Gastroesophageal sphincter (tissue), 4 donors: Measurements from ENCODE around the gene CCDC33. TPM values are rescaled to one million over a fixed set of nuclear protein-coding genes. Genes with fewer than 3 reads are reported as not detected.
A peak's percentile ranks its signal among the peaks of the same experiment; 100 is the strongest.

Source experiments
- ATAC-seq: fragments of 150-250 bp; one replicate; pipeline ENCODE4 v1.9.1; 2016; ENCODE audit warnings: mild to moderate bottlenecking, moderate library complexity
- H3K27ac ChIP-seq, 4 donors: fragments of 200-600 bp; sonication (generic) in 3 of 4; 1 replicate in 3 of 4; 2 replicates in 1 of 4; pipeline ENCODE4 v1.5.1; 2016 to 2019
- H3K27me3 ChIP-seq: fragments of 200-600 bp; sonication (generic); one replicate; pipeline ENCODE4 v1.5.1; 2019
- H3K36me3 ChIP-seq, 2 donors: fragments of 200-600 bp; sonication (generic); one replicate each; pipeline ENCODE4 v1.5.1; 2019; ENCODE audit warnings: control low read depth in 1 of 2
- H3K4me1 ChIP-seq, 3 donors: fragments of 200-600 bp; sonication (generic); 1 replicate in 2 of 3; 2 replicates in 1 of 3; pipeline ENCODE4 v1.5.1; 2016 to 2019; ENCODE audit warnings: control low read depth in 2 of 3
- H3K4me3 ChIP-seq, 2 donors: fragments of 200-600 bp; sonication (generic); one replicate each; pipeline ENCODE4 v1.5.1; 2019; ENCODE audit warnings: mild to moderate bottlenecking in 1 of 2, moderate library complexity in 1 of 2
- H3K9me3 ChIP-seq, 3 donors: fragments of 200-600 bp; sonication (generic); one replicate each; pipeline ENCODE4 v1.5.1; 2017 to 2019; ENCODE audit warnings: control low read depth in 2 of 3
- EP300 ChIP-seq: sonication (generic); formaldehyde crosslinking; IDR thresholded peaks from one replicate; pipeline ENCODE4 v1.6.1; 2017; ENCODE audit warnings: antibody characterized with exemption, mild to moderate bottlenecking
- POLR2A ChIP-seq, 2 donors: fragments of 450-650 bp; IDR thresholded peaks; one replicate each; pipeline ENCODE4 v1.6.1; 2017; ENCODE audit warnings: antibody characterized with exemption in 2 of 2, mild to moderate bottlenecking in 2 of 2, moderate library complexity in 1 of 2
- POLR2AphosphoS5 ChIP-seq: sonication (generic); formaldehyde crosslinking; IDR thresholded peaks from one replicate; pipeline ENCODE4 v1.6.1; 2017; ENCODE audit warnings: antibody characterized with exemption
- WGBS, 2 donors: methylation state at CpG; one replicate each; pipeline ENCODE4 v1.1.5; 2018; ENCODE audit warnings: low coverage in 1 of 2; 5-methylcytosine and 5-hydroxymethylcytosine counted together
- total RNA-seq, 4 donors: library from RNA; depleted of rRNA; stranded (reverse); fragments of >200 nt; gene quantifications; one replicate each; pipeline ENCODE4 v1.1.0, GENCODE V29; 2016
- TF ChIP-seq, protein P1 (sequence below), 4 experiments: fragments of 200-600 bp in 2 of 4; fragments of 450-650 bp in 2 of 4; sonication (generic) in 1 of 4; IDR thresholded peaks; one replicate each; pipeline ENCODE4 v1.5.1; 2017 to 2019; ENCODE audit warnings: antibody characterized with exemption in 4 of 4, mild to moderate bottlenecking in 2 of 4, moderate library complexity in 2 of 4

Gene CCDC33
- total RNA-seq, 4 donors from 2014 or later = not detected

- 44 to 65% methylated on average over 4 to 7 of the region's 10 CpGs for WGBS, 2 donors
- Histone ChIP-seq H3K27ac (no peak overlapping the region), H3K9me3 (no peaks in the 10 kb centered on the region), H3K27me3 (peaks cover 46% of the 10 kb centered on the region), H3K36me3 (no peaks in the 10 kb centered on the region), H3K4me1 (peaks cover 0 to 26% (median 6%) of the 10 kb centered on the region in 3 donors), H3K4me3 (no peak overlapping the region)
- ATAC-seq = no peak
- no peak for TF ChIP-seq POLR2A (IDR thresholded peaks at IDR 0.05)
- TF ChIP-seq, protein P1, sequence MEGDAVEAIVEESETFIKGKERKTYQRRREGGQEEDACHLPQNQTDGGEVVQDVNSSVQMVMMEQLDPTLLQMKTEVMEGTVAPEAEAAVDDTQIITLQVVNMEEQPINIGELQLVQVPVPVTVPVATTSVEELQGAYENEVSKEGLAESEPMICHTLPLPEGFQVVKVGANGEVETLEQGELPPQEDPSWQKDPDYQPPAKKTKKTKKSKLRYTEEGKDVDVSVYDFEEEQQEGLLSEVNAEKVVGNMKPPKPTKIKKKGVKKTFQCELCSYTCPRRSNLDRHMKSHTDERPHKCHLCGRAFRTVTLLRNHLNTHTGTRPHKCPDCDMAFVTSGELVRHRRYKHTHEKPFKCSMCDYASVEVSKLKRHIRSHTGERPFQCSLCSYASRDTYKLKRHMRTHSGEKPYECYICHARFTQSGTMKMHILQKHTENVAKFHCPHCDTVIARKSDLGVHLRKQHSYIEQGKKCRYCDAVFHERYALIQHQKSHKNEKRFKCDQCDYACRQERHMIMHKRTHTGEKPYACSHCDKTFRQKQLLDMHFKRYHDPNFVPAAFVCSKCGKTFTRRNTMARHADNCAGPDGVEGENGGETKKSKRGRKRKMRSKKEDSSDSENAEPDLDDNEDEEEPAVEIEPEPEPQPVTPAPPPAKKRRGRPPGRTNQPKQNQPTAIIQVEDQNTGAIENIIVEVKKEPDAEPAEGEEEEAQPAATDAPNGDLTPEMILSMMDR (IDR thresholded peaks at IDR 0.05) = no peak
- TF ChIP-seq EP300 = no peak
- TF ChIP-seq POLR2AphosphoS5 = no peak
Observed at GRCh38 chr15:74369084-74369745, 133.1 kb downstream of the CCDC33 start.

- 89 to 93% methylated on average over 1 to 2 of the region's 2 CpGs for WGBS, 2 donors
- H3K27ac ChIP-seq = no peak overlapping the region
- H3K4me3 ChIP-seq = no peak overlapping the region
- H3K9me3 ChIP-seq = no peaks in the 10 kb centered on the region
- TF ChIP-seq POLR2A (IDR thresholded peaks at IDR 0.05) (no peak), EP300 (no peak), POLR2AphosphoS5 (no peak)
- TF ChIP-seq, protein P1 (IDR thresholded peaks at IDR 0.05) = no peak
- H3K36me3 ChIP-seq = no peaks in the 10 kb centered on the region
- ATAC-seq = no peak
- H3K27me3 ChIP-seq = peaks cover 43% of the 10 kb centered on the region
- peaks cover 2 to 32% (median 9%) of the 10 kb centered on the region in 3 donors for H3K4me1 ChIP-seq
Observed at GRCh38 chr15:74369756-74370155, 133.6 kb downstream of the CCDC33 start.

- WGBS, 2 donors = 82 to 83% methylated on average over 1 to 4 of the region's 5 CpGs
- TF ChIP-seq POLR2AphosphoS5 = no peak
- no peak for TF ChIP-seq EP300
- no peak for TF ChIP-seq POLR2A (IDR thresholded peaks at IDR 0.05)
- TF ChIP-seq, protein P1 (IDR thresholded peaks at IDR 0.05) = no peak
- H3K4me3 ChIP-seq = no peak overlapping the region
- no peaks in the 10 kb centered on the region for H3K9me3 ChIP-seq
- H3K36me3 ChIP-seq = no peaks in the 10 kb centered on the region
- ATAC-seq = no peak
- H3K4me1 ChIP-seq = peaks cover 2 to 33% (median 12%) of the 10 kb centered on the region in 3 donors
- peaks cover 42% of the 10 kb centered on the region for H3K27me3 ChIP-seq
- no peak overlapping the region for H3K27ac ChIP-seq
Observed at GRCh38 chr15:74370471-74370870, 134.3 kb downstream of the CCDC33 start.

GRCh38 chr15:74373056-74373650 is 137.0 kb downstream of the CCDC33 start:
- H3K4me3 ChIP-seq = peak overlapping the region in 1 of 2 donors; percentile 65
- peaks cover 2 to 20% (median 8%) of the 10 kb centered on the region in 3 donors for H3K4me1 ChIP-seq
- TF ChIP-seq POLR2A (IDR thresholded peaks at IDR 0.05) (no peak), EP300 (no peak), POLR2AphosphoS5 (no peak)
- TF ChIP-seq, protein P1 (IDR thresholded peaks at IDR 0.05) = no peak
- ATAC-seq = no peak
- H3K36me3 ChIP-seq = no peaks in the 10 kb centered on the region
- 79% methylated on average over 5 of the region's 13 CpGs; no CpG with 5 or more reads in 1 of the 2 donors for WGBS, 2 donors
- H3K9me3 ChIP-seq = no peaks in the 10 kb centered on the region
- H3K27ac ChIP-seq = no peak overlapping the region
- H3K27me3 ChIP-seq = peaks cover 25% of the 10 kb centered on the region
